Activated CD4-positive, alpha-beta T cell treated with anti-CD3 and anti-CD28 coated beads, Interleukin-2, amount 50 U/mL, for 1 hour (primary cell): ENCODE data around the gene SLC34A1.
"Not testable (repeated sequence)": the region's sequence is repeated elsewhere in the genome, so short reads cannot be mapped to it uniquely, and the experiment has no call there.

Experiments
- DNase-seq: peaks from one replicate; pipeline ENCODE4 v3.0.0-alpha.2; 2020

SLC34A1 gene

GRCh38 chr5:177356746-177357145 is 27.5 kb upstream of the SLC34A1 start:
- no peak for DNase-seq

GRCh38 chr5:177357146-177357458 is 27.1 kb upstream of the SLC34A1 start:
- DNase-seq: no peak

- DNase-seq: peak; percentile 67
These were observed 26.5 kb upstream of the SLC34A1 start, which contains the start of gene RGS14 for GRCh38 chr5:177357459-177358351. TSS of gene RGS14 (plus strand) at chr5:177357924. CDS start at chr5:177358025, 101 bp downstream.

GRCh38 chr5:177358370-177358819 is 25.8 kb upstream of the SLC34A1 start:
- no peak for DNase-seq

GRCh38 chr5:177359451-177359851 is 24.8 kb upstream of the SLC34A1 start:
- DNase-seq: no peak

- DNase-seq: no peak
These were observed 24.4 kb upstream of the SLC34A1 start for GRCh38 chr5:177359860-177360259.

GRCh38 chr5:177360740-177361139 is 23.5 kb upstream of the SLC34A1 start:
- not testable (repeated sequence) for DNase-seq

GRCh38 chr5:177361418-177362291 is 22.6 kb upstream of the SLC34A1 start:
- DNase-seq: no peak

GRCh38 chr5:177362292-177362609 is 22.0 kb upstream of the SLC34A1 start:
- no peak for DNase-seq

GRCh38 chr5:177362610-177363507 is 21.4 kb upstream of the SLC34A1 start:
- DNase-seq: peak; percentile 61

- DNase-seq: no peak
These were observed 20.7 kb upstream of the SLC34A1 start for GRCh38 chr5:177363565-177363964.

GRCh38 chr5:177364159-177364962 is 19.9 kb upstream of the SLC34A1 start:
- no peak for DNase-seq

- DNase-seq: no peak
These were observed 18.2 kb upstream of the SLC34A1 start for GRCh38 chr5:177365845-177366527.

GRCh38 chr5:177366528-177367322 is 17.5 kb upstream of the SLC34A1 start:
- no peak for DNase-seq

GRCh38 chr5:177367323-177367848 is 16.8 kb upstream of the SLC34A1 start:
- no peak for DNase-seq

GRCh38 chr5:177367981-177368868 is 16.0 kb upstream of the SLC34A1 start:
- DNase-seq: no peak

- DNase-seq: peak; percentile 39
These were observed 15.2 kb upstream of the SLC34A1 start for GRCh38 chr5:177368869-177369644.
